HepG2 (cell line): ENCODE data around the gene SEMA3C. TPM values are rescaled to one million over a fixed set of nuclear protein-coding genes. Genes with fewer than 3 reads are reported as not detected.

Experiments
- ARID2 ChIP-seq: sonication (generic); formaldehyde crosslinking; IDR thresholded peaks from 2 replicates; pipeline ENCODE4 v1.8.1; 2022; ENCODE audit warnings: mild to moderate bottlenecking, missing genetic modification reagents, borderline replicate concordance
- HNRNPK ChIP-seq: fragments of 200-400 bp; formaldehyde crosslinking; IDR thresholded peaks from 2 replicates; pipeline ENCODE4 v1.6.1; 2018; ENCODE audit warnings: low read length, low read depth, moderate library complexity, mild to moderate bottlenecking; ENCODE audit not compliant: poor library complexity, severe bottlenecking
- ZNF792 ChIP-seq: IDR thresholded peaks from 2 replicates; pipeline ENCODE4 v1.6.1; 2016
- ZSCAN29 ChIP-seq: sonication (generic); formaldehyde crosslinking; conservative IDR thresholded peaks from 2 replicates; pipeline ENCODE4 v1.4.0; 2020; ENCODE audit warnings: mild to moderate bottlenecking, missing genetic modification reagents
- ZSCAN30 ChIP-seq: sonication (generic); formaldehyde crosslinking; IDR thresholded peaks from 2 replicates; pipeline ENCODE4 v1.5.0; 2020; ENCODE audit warnings: mild to moderate bottlenecking, missing genetic modification reagents
- polyA plus RNA-seq, 8 experiments: library from polyadenylated mRNA; depleted of rRNA in 3 of 8; stranded (reverse) in 7 of 8; unstranded in 1 of 8; fragments of >200 nt; fragmentation: Illumina TruSeq in 4 of 8; extraction: Trizol in 4 of 8; gene quantifications; 2 replicates each; pipeline versions ENCODE4 v1.2.1 to v1.2.3, GENCODE V29; 2011 to 2016; ENCODE audit warnings: low read depth in 4 of 8, missing spikeins in 1 of 8, mixed read lengths in 1 of 8; ENCODE audit not compliant: insufficient read depth in 1 of 8
- total RNA-seq, 5 experiments: library from RNA; depleted of rRNA; stranded (reverse); fragments of >200 nt; fragmentation: Illumina TruSeq; extraction: Trizol; gene quantifications; 2 replicates each; pipeline ENCODE4 v1.2.3, GENCODE V29; 2016; ENCODE audit warnings: low read depth in 1 of 5
- TF ChIP-seq, protein P1 (sequence below): sonication (generic); formaldehyde crosslinking; IDR thresholded peaks from 2 replicates; pipeline ENCODE4 v1.5.0; 2020; ENCODE audit warnings: mild to moderate bottlenecking, missing genetic modification reagents, borderline replicate concordance
- TF ChIP-seq, protein P2 (sequence below): IDR thresholded peaks from 2 replicates; pipeline ENCODE4 v1.6.1; 2012; ENCODE audit warnings: low read length, improper control_type of control experiment

Gene SEMA3C
- total and polyA plus RNA-seq, 2 of the 13 experiments (the other 11 are each of a cell fraction or from before 2014, with no cell fraction given), result 0.05 to 0.13 TPM

DNA sequence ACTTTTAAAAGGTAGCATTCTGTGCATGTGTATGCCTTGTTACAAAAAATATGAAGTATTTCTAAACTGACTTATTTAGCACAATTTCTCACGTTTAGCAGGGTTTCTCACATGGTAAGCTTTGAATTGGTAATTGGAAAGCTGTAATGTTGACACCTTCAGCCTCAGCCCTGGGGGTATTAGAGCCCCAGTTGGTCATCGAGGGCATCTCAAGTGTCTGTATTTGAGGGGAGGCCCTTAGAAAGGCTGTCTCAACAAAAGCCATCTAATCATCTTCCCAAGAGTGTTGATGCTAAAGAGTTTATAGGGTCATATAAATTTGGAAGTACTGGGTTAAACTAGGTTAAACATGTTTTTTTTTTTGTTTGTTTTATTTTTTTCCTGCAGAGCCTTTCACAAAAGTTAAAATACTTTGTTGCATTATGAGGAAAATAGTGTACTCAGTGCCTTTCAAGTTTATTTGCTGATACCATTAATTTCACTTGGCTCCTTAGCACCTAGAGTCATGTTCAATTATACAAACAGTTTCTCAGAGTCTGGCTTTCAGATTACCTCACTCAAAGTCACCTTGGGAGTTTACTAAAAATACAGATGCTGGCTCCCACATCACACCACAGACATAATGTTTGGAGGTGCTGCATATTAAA is 146.4 kb downstream of the SEMA3C start (continued):
- TF ChIP-seq, protein P1, sequence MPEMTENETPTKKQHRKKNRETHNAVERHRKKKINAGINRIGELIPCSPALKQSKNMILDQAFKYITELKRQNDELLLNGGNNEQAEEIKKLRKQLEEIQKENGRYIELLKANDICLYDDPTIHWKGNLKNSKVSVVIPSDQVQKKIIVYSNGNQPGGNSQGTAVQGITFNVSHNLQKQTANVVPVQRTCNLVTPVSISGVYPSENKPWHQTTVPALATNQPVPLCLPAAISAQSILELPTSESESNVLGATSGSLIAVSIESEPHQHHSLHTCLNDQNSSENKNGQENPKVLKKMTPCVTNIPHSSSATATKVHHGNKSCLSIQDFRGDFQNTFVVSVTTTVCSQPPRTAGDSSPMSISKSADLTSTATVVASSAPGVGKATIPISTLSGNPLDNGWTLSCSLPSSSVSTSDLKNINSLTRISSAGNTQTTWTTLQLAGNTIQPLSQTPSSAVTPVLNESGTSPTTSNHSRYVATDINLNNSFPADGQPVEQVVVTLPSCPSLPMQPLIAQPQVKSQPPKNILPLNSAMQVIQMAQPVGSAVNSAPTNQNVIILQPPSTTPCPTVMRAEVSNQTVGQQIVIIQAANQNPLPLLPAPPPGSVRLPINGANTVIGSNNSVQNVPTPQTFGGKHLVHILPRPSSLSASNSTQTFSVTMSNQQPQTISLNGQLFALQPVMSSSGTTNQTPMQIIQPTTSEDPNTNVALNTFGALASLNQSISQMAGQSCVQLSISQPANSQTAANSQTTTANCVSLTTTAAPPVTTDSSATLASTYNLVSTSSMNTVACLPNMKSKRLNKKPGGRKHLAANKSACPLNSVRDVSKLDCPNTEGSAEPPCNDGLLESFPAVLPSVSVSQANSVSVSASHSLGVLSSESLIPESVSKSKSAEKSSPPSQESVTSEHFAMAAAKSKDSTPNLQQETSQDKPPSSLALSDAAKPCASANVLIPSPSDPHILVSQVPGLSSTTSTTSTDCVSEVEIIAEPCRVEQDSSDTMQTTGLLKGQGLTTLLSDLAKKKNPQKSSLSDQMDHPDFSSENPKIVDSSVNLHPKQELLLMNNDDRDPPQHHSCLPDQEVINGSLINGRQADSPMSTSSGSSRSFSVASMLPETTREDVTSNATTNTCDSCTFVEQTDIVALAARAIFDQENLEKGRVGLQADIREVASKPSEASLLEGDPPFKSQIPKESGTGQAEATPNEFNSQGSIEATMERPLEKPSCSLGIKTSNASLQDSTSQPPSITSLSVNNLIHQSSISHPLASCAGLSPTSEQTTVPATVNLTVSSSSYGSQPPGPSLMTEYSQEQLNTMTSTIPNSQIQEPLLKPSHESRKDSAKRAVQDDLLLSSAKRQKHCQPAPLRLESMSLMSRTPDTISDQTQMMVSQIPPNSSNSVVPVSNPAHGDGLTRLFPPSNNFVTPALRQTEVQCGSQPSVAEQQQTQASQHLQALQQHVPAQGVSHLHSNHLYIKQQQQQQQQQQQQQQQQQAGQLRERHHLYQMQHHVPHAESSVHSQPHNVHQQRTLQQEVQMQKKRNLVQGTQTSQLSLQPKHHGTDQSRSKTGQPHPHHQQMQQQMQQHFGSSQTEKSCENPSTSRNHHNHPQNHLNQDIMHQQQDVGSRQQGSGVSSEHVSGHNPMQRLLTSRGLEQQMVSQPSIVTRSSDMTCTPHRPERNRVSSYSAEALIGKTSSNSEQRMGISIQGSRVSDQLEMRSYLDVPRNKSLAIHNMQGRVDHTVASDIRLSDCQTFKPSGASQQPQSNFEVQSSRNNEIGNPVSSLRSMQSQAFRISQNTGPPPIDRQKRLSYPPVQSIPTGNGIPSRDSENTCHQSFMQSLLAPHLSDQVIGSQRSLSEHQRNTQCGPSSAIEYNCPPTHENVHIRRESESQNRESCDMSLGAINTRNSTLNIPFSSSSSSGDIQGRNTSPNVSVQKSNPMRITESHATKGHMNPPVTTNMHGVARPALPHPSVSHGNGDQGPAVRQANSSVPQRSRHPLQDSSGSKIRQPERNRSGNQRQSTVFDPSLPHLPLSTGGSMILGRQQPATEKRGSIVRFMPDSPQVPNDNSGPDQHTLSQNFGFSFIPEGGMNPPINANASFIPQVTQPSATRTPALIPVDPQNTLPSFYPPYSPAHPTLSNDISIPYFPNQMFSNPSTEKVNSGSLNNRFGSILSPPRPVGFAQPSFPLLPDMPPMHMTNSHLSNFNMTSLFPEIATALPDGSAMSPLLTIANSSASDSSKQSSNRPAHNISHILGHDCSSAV (CRISPR knock-in tag), result no peak
- TF ChIP-seq ZSCAN29 (CRISPR knock-in tag) (no peak), ZNF792 (no peak), HNRNPK (no peak), ARID2 (CRISPR knock-in tag) (no peak), ZSCAN30 (CRISPR knock-in tag) (no peak)
- TF ChIP-seq, protein P2, sequence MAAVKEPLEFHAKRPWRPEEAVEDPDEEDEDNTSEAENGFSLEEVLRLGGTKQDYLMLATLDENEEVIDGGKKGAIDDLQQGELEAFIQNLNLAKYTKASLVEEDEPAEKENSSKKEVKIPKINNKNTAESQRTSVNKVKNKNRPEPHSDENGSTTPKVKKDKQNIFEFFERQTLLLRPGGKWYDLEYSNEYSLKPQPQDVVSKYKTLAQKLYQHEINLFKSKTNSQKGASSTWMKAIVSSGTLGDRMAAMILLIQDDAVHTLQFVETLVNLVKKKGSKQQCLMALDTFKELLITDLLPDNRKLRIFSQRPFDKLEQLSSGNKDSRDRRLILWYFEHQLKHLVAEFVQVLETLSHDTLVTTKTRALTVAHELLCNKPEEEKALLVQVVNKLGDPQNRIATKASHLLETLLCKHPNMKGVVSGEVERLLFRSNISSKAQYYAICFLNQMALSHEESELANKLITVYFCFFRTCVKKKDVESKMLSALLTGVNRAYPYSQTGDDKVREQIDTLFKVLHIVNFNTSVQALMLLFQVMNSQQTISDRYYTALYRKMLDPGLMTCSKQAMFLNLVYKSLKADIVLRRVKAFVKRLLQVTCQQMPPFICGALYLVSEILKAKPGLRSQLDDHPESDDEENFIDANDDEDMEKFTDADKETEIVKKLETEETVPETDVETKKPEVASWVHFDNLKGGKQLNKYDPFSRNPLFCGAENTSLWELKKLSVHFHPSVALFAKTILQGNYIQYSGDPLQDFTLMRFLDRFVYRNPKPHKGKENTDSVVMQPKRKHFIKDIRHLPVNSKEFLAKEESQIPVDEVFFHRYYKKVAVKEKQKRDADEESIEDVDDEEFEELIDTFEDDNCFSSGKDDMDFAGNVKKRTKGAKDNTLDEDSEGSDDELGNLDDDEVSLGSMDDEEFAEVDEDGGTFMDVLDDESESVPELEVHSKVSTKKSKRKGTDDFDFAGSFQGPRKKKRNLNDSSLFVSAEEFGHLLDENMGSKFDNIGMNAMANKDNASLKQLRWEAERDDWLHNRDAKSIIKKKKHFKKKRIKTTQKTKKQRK, result no peak
- TF ChIP-seq, all 625 proteins: peak for 0
